GM12878 (cell line): ENCODE results near the gene SLC4A3. TPM values are rescaled to one million over a fixed set of nuclear protein-coding genes. Genes with fewer than 3 reads are reported as not detected.

Source experiments
- ATAC-seq: fragments of 200-7000 bp; cut with Tn5 transposase; 3 replicates; pipeline ENCODE4 v1.9.1; 2020; ENCODE audit warnings: mild to moderate bottlenecking, moderate library complexity
- BruUV-seq: library from RNA; stranded (reverse); fragments of 400-500 nt; replicated peaks from 2 replicates; lab custom pipeline; 2021; lab: Mats Ljungman, UMichigan
- CTCF ChIA-PET: fragments of 300-600 bp; sonication (Branson Sonifier 250); formaldehyde crosslinking; extraction: SDS; loops from one replicate; lab custom pipeline; 2021; ENCODE audit warnings: inconsistent platforms; lab: Yijun Ruan, JAX
- POLR2A ChIA-PET: fragments of 350-600 bp; formaldehyde crosslinking; extraction: SDS; loops from one replicate; lab custom pipeline; 2021; ENCODE audit warnings: inconsistent platforms; lab: Charles Lee
- RAD21 ChIA-PET: fragments of 300-600 bp; sonication (Branson Sonifier 250); formaldehyde crosslinking; loops from one replicate; lab custom pipeline; 2023; ENCODE audit warnings: antibody characterized with exemption; ENCODE audit not compliant: unreplicated experiment; lab: Charles Lee
- SMC1A ChIA-PET: fragments of 300-600 bp; sonication (Branson Sonifier 250); formaldehyde crosslinking; loops from one replicate; lab custom pipeline; 2023; ENCODE audit not compliant: unreplicated experiment, uncharacterized antibody; lab: Charles Lee
- DNase-seq: peaks from one replicate; pipeline ENCODE4 v3.0.0-alpha.2; 2011; ENCODE audit warnings: low read depth, low spot score
- FAIRE-seq: peaks from 3 replicates; lab custom pipeline; 2011; peaks lifted over from hg19 to GRCh38; lab: Jason Lieb, UNC
- H2AFZ ChIP-seq: 2 replicates; pipeline ENCODE4 v1.6.0; 2011; ENCODE audit warnings: low read depth, low read length, control low read depth; ENCODE audit not compliant: control insufficient read depth
- H3K27ac ChIP-seq: 2 replicates; pipeline ENCODE4 v1.5.1; 2011; ENCODE audit warnings: control low read depth; ENCODE audit not compliant: control insufficient read depth, insufficient read depth
- H3K27me3 ChIP-seq, 2 experiments: replicated peaks in 1 of 2; 2 replicates each; pipeline versions ENCODE4 v1.6.0 to v1.6.1; 2011; ENCODE audit warnings: low read length in 1 of 2; ENCODE audit not compliant: control insufficient read depth in 2 of 2, insufficient read depth in 2 of 2
- H3K36me3 ChIP-seq, 2 experiments: 2 replicates each; pipeline ENCODE4 v1.5.1; 2011; ENCODE audit warnings: low read length in 1 of 2; ENCODE audit not compliant: control insufficient read depth in 2 of 2, insufficient read depth in 2 of 2
- H3K4me1 ChIP-seq: 2 replicates; pipeline ENCODE4 v1.6.1; 2011; ENCODE audit warnings: mild to moderate bottlenecking, low read length, moderate library complexity, mixed read lengths; ENCODE audit not compliant: control insufficient read depth, insufficient read depth
- H3K4me2 ChIP-seq: 2 replicates; pipeline ENCODE4 v1.6.0; 2011; ENCODE audit warnings: control low read depth; ENCODE audit not compliant: control insufficient read depth, insufficient read depth
- H3K4me3 ChIP-seq: fragments of 200-600 bp; sonication (generic); 2 replicates; pipeline ENCODE4 v1.5.1; 2016
- H3K79me2 ChIP-seq: 2 replicates; pipeline ENCODE4 v1.6.0; 2011; ENCODE audit warnings: low read length; ENCODE audit not compliant: control insufficient read depth, insufficient read depth
- H3K9ac ChIP-seq: 2 replicates; pipeline ENCODE4 v1.8.0; 2011; ENCODE audit warnings: low read length, control low read depth, mixed read lengths; ENCODE audit not compliant: control insufficient read depth, insufficient read depth
- H3K9me3 ChIP-seq: replicated peaks from 3 replicates; pipeline ENCODE4 v1.5.1; 2011; ENCODE audit warnings: mild to moderate bottlenecking, low read length; ENCODE audit not compliant: control insufficient read depth, insufficient read depth
- H4K20me1 ChIP-seq: 2 replicates; pipeline ENCODE4 v1.6.0; 2011; ENCODE audit not compliant: control insufficient read depth, insufficient read depth
- CBX3 ChIP-seq: fragments of 200-600 bp; sonication (generic); IDR thresholded peaks from 2 replicates; pipeline ENCODE4 v1.6.1; 2016; ENCODE audit warnings: low read depth, borderline replicate concordance
- NR2C2 ChIP-seq: IDR thresholded peaks from 2 replicates; pipeline ENCODE4 v1.6.1; 2011; ENCODE audit warnings: borderline replicate concordance, low read depth; ENCODE audit not compliant: control insufficient read depth, insufficient read length
- SMC3 ChIP-seq: IDR thresholded peaks from 2 replicates; pipeline ENCODE4 v1.6.1; 2011; ENCODE audit warnings: low read length, improper control_type of control experiment, borderline replicate concordance
- WGBS: methylation state at CpG from one replicate; pipeline ENCODE4 v1.1.6; 2016; ENCODE audit warnings: low lambda C conversion rate; ENCODE audit not compliant: insufficient replicate concordance, insufficient coverage; ENCODE audit errors: missing lambda C conversion rate; 5-methylcytosine and 5-hydroxymethylcytosine counted together
- in situ Hi-C: fragments of 300-500 bp; cut with MboI; formaldehyde crosslinking; loops from 9 replicates; pipeline ENCODE4 v1.14.3; 2018; ENCODE audit warnings: mixed read lengths
- intact Hi-C: fragments of 100-400 bp; cut with micrococcal nuclease; formaldehyde crosslinking; loops from one replicate; pipeline ENCODE4 v1.14.2; 2022; ENCODE audit not compliant: unreplicated experiment
- polyA plus RNA-seq, 11 experiments: library from polyadenylated mRNA; depleted of rRNA in 4 of 11; unstranded in 6 of 11; stranded (reverse) in 5 of 11; fragments of >200 nt; fragmentation: Nextera tagmentation in 4 of 11; fragmentation: Illumina TruSeq in 1 of 11; extraction: Ambion mirVana in 4 of 11; extraction: Trizol in 1 of 11; gene quantifications; 1 replicate in 1 of 11; 2 replicates in 10 of 11; pipeline versions ENCODE4 v1.2.1 to v1.2.3, GENCODE V29; 2011 to 2016; ENCODE audit warnings: inconsistent platforms in 2 of 11, missing spikeins in 2 of 11, low read depth in 1 of 11
- total RNA-seq, 4 experiments: library from RNA; depleted of rRNA in 3 of 4; stranded (reverse); fragments of >200 nt in 3 of 4; fragmentation: Illumina TruSeq in 1 of 4; extraction: Trizol in 1 of 4; gene quantifications; 2 replicates each; pipeline versions ENCODE4 v1.2.1 to v1.2.3, GENCODE V29; 2013 to 2021
- TF ChIP-seq, protein P1 (sequence below): fragments of 450-650 bp; IDR thresholded peaks from 2 replicates; pipeline ENCODE4 v1.6.1; 2017; ENCODE audit warnings: mild to moderate bottlenecking

SLC4A3 gene
- total and polyA plus RNA-seq, 10 of the 15 experiments (the other 5 are each of a cell fraction or from before 2014, with no cell fraction given) = 0.05 to 0.08 TPM; not detected in 8

DNA sequence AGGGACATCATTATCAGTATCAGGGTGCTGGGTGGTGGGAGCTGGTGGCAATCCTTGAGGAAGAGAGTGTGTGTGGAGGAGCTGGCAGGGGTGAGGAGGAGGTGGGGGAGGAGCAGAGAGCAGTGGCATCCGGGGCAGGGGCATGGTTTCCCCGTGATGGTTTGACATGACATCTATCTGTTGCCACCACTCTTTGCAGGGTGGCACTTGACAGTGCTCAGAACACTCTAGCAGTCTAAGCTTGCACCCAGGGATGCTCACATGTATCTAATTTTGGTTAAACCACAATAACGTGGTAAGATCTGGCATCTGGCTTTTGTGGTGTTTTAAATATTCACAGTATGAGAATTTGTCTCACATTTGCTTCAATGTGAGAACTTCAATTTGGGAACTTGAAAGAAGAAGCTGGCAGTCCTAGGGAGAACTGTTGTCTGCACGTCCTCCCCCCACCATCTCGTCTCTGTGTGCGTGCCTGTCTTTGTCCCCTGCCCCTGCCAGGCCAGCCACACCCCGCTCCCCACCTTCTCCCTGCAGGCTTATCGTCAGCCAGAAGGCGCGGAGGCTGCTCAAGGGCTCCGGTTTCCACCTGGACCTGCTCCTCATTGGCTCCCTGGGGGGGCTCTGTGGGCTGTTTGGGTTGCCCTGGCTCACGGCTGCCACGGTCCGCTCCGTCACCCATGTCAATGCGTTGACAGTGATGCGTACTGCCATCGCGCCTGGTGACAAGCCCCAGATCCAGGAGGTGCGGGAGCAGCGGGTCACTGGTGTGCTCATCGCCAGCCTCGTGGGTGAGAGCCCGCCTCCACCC lies 11.7 kb downstream of the SLC4A3 start:
- no peaks in the 10 kb centered on the region for H4K20me1 ChIP-seq
- FAIRE-seq = no peak
- intact Hi-C loops = loop anchor here (10.0 kb wide), 1 partner anchor 164 kb away; no protein-coding TSS in a partner anchor
- no peaks in the 10 kb centered on the region for H3K27me3 ChIP-seq
- H2AFZ ChIP-seq = no peak overlapping the region
- BruUV-seq = no TSS peak
- WGBS = 42% methylated on average over 22 of the region's 24 CpGs
- ChIA-PET RAD21 (no interaction called here), POLR2A (no interaction called here), SMC1A (no interaction called here), CTCF (interaction anchor here (1.0 to 6.0 kb wide), 2 partner anchors 50 to 97 kb away, joined by 5 to 68 read pairs; partner anchors contain the start of genes CHPF and TMEM198)
- no peak overlapping the region for H3K27ac ChIP-seq
- DNase-seq = no peak
- in situ Hi-C loops = no loop called here
- H3K79me2 ChIP-seq = no peaks in the 10 kb centered on the region
- peaks cover 13% of the 10 kb centered on the region for H3K4me1 ChIP-seq
- TF ChIP-seq NR2C2 (no peak), CBX3 (no peak), SMC3 (no peak)
- TF ChIP-seq, protein P1, sequence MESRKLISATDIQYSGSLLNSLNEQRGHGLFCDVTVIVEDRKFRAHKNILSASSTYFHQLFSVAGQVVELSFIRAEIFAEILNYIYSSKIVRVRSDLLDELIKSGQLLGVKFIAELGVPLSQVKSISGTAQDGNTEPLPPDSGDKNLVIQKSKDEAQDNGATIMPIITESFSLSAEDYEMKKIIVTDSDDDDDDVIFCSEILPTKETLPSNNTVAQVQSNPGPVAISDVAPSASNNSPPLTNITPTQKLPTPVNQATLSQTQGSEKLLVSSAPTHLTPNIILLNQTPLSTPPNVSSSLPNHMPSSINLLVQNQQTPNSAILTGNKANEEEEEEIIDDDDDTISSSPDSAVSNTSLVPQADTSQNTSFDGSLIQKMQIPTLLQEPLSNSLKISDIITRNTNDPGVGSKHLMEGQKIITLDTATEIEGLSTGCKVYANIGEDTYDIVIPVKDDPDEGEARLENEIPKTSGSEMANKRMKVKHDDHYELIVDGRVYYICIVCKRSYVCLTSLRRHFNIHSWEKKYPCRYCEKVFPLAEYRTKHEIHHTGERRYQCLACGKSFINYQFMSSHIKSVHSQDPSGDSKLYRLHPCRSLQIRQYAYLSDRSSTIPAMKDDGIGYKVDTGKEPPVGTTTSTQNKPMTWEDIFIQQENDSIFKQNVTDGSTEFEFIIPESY = no peak
- no peaks in the 10 kb centered on the region for H3K36me3 ChIP-seq
- H3K9ac ChIP-seq = no peak overlapping the region
- no peak for ATAC-seq
- H3K4me2 ChIP-seq = no peak overlapping the region
- H3K4me3 ChIP-seq = no peak overlapping the region
- H3K9me3 ChIP-seq = no peaks in the 10 kb centered on the region
